ENCODE data around the gene CLSTN1.
A peak's percentile ranks its signal among the peaks of the same experiment; 100 is the strongest.

The CLSTN1 gene

DNA sequence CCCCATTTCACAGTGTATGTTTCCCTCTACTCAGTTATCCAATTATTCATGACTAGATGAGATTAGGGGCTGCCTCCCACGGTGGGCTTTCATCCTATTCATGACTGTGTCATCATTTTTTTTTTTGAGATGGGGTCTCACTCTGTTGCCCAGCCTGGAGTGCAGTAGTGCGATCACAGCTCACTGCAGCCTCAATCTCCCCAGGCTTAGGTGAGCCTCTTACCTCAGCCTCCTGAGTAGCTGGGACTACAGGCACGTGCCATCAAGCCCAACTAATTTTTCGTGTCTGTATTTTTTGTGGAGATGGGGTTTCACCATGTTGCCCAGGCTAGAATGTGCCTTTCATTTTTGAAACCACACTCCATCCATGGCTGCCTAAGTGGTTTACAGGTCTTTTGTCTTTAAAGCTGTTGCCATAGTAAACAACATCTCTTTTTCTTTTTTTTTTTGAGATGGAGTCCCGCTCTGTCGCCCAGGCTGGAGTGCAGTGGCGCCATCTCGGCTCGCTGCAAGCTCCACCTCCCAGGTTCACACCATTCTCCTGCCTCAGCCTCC, 112.2 kb downstream of the CLSTN1 start:
- no peak for DNase-seq (ENCODE audit: low spot score)

DNA sequence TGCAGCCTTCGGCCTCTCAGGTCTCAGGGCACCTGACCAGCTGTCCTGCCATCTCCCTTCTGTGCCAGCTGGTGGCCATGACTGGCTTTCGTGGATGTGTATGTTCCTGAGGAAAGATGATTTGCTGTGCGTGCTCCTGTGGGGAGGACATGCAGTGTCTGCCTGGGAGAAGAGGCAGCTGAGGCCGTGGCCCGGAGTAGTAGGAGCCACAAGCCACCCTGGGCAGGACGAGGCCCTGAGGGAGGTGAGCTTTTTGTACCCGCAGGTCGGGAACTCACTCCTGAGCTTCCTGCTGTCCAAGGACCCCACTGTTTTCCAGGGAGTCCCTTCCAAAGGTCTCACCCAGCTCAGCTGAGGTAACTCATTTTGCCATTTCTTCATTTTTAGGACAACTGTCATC, 113.7 kb downstream of the CLSTN1 start:
- no peak for DNase-seq (ENCODE audit: low spot score)

GRCh38 chr1:9706178-9706577, 117.6 kb downstream of the CLSTN1 start:
- no peak for DNase-seq (ENCODE audit: low spot score)

DNA sequence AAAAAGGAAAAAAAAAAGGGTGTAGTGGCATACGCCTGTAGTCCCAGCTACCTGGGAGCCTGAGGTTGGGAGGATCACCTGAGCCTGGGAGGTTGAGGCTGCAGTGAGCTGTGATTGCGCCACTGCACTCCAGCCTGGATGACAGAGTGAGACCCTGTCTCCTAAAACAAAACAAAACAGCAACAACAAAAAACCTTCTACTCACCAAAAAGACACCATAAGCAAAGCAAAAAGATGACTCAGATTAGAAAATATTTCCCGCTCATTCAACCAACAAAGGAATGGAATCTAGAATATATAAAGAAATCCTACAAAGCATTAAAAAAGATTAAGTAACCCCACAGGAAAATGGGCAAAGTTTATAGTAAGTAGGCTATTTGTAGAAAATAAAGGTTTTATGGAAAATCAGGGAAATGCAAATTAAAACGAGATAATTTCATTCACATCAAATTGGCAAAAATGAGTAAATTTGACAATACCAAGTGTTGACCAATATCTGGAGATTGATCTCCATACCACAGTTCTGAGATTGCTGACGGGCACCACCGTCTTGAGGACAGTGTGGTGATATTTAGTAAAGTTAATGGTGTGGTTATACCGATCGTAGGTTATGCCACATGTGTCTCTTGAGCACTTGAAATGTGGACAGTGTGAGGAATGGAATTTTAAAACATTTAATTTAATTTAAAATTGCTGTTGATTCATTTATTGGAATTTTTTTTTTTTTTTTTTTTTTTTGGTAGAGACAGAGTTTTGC, 118.2 kb downstream of the CLSTN1 start:
- DNase-seq (ENCODE audit: low spot score), result no peak

GRCh38 chr1:9703681-9704080, 120.1 kb downstream of the CLSTN1 start:
- no peak for DNase-seq (ENCODE audit: low spot score)

- no peak for DNase-seq (ENCODE audit: low spot score)
Measured at GRCh38 chr1:9703165-9703509, 120.6 kb downstream of the CLSTN1 start.

DNA sequence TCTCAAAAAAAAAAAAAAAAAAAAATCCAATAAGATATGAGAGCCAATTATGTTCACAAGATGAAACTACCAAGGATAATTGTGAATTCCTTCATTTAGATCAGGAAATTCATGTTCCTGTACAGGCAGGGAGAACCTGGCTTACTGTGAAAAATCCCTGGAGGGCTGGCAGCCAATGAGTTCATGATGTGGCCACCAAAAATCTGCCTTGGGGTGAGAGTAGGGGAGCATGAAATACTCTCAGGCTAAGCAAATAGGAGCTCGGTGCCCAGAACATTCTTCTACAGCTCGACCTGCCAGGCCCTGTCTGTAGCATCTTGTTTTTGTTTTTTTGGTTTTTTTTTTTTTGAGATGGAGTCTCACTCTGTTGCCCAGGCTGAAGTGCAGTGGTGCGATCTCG, 122.1 kb downstream of the CLSTN1 start:
- no peak for DNase-seq (ENCODE audit: low spot score)

DNA sequence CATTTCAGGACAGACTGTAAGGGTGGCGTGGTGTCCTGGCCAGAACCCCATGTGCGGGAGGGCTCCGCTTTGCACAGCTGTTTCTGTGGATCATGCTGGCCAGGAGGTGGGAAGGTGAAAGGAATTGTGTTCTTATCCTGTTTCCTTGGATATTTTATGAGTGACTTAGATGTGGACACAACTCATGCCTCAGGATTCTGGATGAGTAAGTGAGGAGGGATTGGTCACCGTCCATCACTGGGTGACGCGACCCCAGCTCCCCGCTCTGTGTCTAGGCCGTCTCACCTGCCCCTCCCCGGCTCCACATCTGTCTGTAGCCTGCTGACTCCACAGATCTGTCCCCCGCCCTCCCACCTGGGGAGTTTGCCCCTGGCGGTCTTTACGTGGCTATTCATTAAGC, 123.4 kb downstream of the CLSTN1 start:
- DNase-seq (ENCODE audit: low spot score), result no peak

- no peak for DNase-seq (ENCODE audit: low spot score)
Measured at GRCh38 chr1:9699361-9699760, 124.4 kb downstream of the CLSTN1 start.

GRCh38 chr1:9696793-9697192, 127.0 kb downstream of the CLSTN1 start:
- no peak for DNase-seq (ENCODE audit: low spot score)

GRCh38 chr1:9691691-9692090, 132.1 kb downstream of the CLSTN1 start:
- no peak for DNase-seq (ENCODE audit: low spot score)

GRCh38 chr1:9691108-9691445, 132.7 kb downstream of the CLSTN1 start:
- no peak for DNase-seq (ENCODE audit: low spot score)

DNA sequence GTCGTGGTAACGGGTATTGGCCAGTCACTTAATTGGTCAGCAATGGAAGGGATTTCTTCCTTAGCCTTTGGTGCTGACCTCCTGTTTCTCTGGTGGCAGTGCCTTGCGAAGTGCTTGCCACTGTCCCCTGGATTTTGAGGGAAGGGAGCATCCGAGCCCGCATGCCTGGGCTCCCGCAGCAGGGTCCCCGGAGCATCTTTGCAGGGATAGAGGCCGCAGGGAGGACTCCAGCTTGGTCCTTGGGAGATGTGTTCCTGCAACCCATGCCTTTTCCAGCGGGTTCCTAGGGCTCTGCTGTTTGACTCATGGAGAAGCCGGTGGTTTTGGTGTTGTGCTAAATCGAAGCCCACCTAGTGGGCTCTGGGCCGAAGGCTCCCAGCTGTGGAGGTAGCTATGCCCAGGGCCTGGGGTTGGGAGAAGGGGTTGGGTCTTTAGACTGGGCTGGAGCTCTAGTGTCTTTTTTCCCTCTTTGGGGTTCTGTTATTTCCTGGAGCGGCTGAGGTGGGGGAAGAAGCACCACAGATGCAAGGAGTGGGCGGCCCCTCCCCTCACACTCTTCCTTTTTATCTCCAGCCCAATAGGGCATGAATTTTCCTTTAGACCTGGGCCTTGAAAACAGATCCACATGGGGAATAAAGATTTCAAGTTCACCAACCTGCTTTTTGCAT, 133.2 kb downstream of the CLSTN1 start:
- no peak for DNase-seq (ENCODE audit: low spot score)

- no peak for DNase-seq (ENCODE audit: low spot score)
Measured at GRCh38 chr1:9689971-9690381, 133.8 kb downstream of the CLSTN1 start.

DNA sequence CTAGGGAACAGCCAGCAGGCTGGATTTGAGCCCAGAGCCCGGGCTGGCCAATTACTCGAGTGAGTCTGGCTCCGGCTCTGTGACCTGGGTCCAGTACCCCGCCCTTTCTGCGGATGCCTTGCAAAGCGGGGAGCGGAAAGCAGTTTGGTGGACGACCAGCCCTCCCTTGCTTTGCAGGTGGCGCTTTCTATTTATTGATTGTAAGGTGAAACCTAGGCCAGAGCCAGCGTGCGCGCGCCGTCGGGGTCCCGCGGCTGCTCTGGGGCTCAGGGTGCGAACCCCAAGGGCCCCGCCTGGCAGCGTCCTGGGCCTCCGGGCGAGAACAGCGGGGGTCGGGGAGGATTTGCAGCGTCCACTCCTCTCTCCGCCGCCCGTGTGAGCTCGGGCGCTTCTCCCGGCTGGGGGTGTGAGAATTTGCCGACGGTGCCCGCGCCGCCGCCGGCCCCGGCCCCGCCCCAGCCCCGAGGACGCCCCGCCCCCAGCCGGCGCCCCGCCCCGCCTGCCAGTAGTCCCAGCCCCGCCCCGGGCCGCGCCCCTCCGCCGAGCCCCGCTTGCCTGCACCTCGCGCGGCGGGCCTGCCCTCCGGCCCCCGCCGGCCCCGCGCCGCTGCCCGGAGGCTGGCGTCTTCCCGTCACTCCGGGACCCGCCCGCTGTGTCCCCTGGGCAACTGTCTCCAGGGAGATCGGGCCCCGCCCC, 134.6 kb downstream of the CLSTN1 start:
- DNase-seq (ENCODE audit: low spot score), result peak; percentile 81

GRCh38 chr1:9688599-9688998, 135.2 kb downstream of the CLSTN1 start:
- no peak for DNase-seq (ENCODE audit: low spot score)

DNA sequence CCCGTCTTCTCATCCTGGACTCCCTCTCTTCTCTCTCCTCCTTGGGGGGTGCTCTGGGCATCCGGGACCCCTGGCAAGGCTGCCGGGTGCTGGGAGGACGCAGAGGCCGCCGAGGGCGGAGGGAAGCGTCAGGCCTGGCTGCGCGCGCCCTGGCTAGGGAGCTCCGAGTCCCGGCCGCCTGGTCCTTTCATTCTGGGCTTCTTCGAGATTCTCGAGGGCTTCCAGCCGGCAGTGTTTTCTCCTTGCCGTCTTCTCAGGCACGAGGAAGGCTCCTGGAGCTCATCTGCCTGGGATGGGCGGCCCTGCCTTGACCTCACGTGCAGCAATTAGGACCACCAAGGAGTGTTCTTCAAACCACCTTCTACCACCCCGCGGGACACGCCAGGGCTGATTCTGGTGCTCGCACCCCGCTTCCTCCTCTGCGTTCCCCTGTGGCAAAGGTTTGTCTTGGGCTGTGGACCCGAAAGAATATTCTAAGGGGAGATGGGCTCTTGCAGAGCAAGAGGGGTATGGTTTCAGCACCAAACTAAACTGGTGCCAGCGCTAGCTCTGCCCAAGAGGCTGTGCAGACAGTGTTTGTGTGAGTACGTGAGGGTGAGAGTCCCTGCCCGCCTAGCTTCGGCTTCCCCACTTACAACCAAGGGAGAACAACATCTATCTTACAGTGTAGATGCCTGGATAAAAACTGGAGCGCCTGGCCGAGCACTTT, 135.7 kb downstream of the CLSTN1 start:
- no peak for DNase-seq (ENCODE audit: low spot score)

GRCh38 chr1:9687120-9687873, 136.5 kb downstream of the CLSTN1 start:
- peak; percentile 59 for DNase-seq (ENCODE audit: low spot score)

GRCh38 chr1:9684801-9685200, 139.0 kb downstream of the CLSTN1 start:
- DNase-seq (ENCODE audit: low spot score), result no peak

GRCh38 chr1:9680828-9681227, 142.9 kb downstream of the CLSTN1 start:
- DNase-seq (ENCODE audit: low spot score), result no peak

- no peak for DNase-seq (ENCODE audit: low spot score)
Measured at GRCh38 chr1:9680091-9680490, 143.7 kb downstream of the CLSTN1 start.

All from CD4-positive, alpha-beta T cell treated with Interleukin-6 at 100 ng/mL for 8 hours (primary cell).